DND-41 (cell line): Measurements from ENCODE around the gene PTPRN2.
"Not testable (repeated sequence)": the region's sequence is repeated elsewhere in the genome, so short reads cannot be mapped to it uniquely, and the experiment has no call there.

Experiments
- ATAC-seq: fragments of 200-7000 bp; cut with Tn5 transposase; 3 replicates; pipeline ENCODE4 v1.9.1; 2021; ENCODE audit warnings: low read depth; ENCODE audit not compliant: insufficient read depth
- DNase-seq: peaks from one replicate; pipeline ENCODE4 v3.0.0-alpha.2; 2020
- H2AFZ ChIP-seq: 2 replicates; pipeline ENCODE4 v1.6.0; 2012; ENCODE audit warnings: low read depth, low read length
- H3K27ac ChIP-seq: 2 replicates; pipeline ENCODE4 v1.5.1; 2012; ENCODE audit warnings: low read length, inconsistent platforms
- H3K27me3 ChIP-seq: fragments of 200-600 bp; sonication (generic); 2 replicates; pipeline ENCODE4 v1.6.0; 2012; ENCODE audit warnings: low read length, mild to moderate bottlenecking, inconsistent platforms; ENCODE audit not compliant: insufficient read depth, poor library complexity
- H3K36me3 ChIP-seq: 2 replicates; pipeline ENCODE4 v1.5.1; 2012; ENCODE audit warnings: low read length, inconsistent platforms; ENCODE audit not compliant: insufficient read depth
- H3K4me1 ChIP-seq: 2 replicates; pipeline ENCODE4 v1.5.1; 2012; ENCODE audit warnings: mild to moderate bottlenecking, low read length; ENCODE audit not compliant: insufficient read depth
- H3K4me2 ChIP-seq: 2 replicates; pipeline ENCODE4 v1.6.0; 2012; ENCODE audit warnings: mild to moderate bottlenecking, moderate library complexity, low read length, inconsistent platforms; ENCODE audit not compliant: insufficient read depth
- H3K4me3 ChIP-seq, 2 experiments: fragments of 200-600 bp in 1 of 2; shearing (Covaris generic) in 1 of 2; 2 replicates each; pipeline ENCODE4 v1.5.1; 2012 to 2016; ENCODE audit warnings: inconsistent platforms in 2 of 2, low read length in 2 of 2, mild to moderate bottlenecking in 2 of 2, low read depth in 1 of 2, moderate library complexity in 1 of 2
- H3K79me2 ChIP-seq: 2 replicates; pipeline ENCODE4 v1.6.0; 2012; ENCODE audit warnings: low read length, inconsistent platforms; ENCODE audit not compliant: insufficient read depth
- H3K9ac ChIP-seq: 2 replicates; pipeline ENCODE4 v1.6.0; 2012; ENCODE audit warnings: low read depth, mild to moderate bottlenecking, inconsistent platforms, low read length, moderate library complexity
- H3K9me3 ChIP-seq: 2 replicates; pipeline ENCODE4 v1.5.1; 2012; ENCODE audit warnings: low read length, moderate library complexity, mild to moderate bottlenecking, inconsistent platforms; ENCODE audit not compliant: insufficient read depth, severe bottlenecking
- H4K20me1 ChIP-seq: 2 replicates; pipeline ENCODE4 v1.6.0; 2012; ENCODE audit warnings: low read length; ENCODE audit not compliant: insufficient read depth
- EZH2 ChIP-seq: IDR thresholded peaks from 3 replicates; pipeline ENCODE4 v1.6.1; 2012; ENCODE audit warnings: borderline replicate concordance, low read depth, mild to moderate bottlenecking, moderate library complexity, low read length, inconsistent platforms; ENCODE audit not compliant: severe bottlenecking
- TF ChIP-seq, protein P1 (sequence below): IDR thresholded peaks from 2 replicates; pipeline ENCODE4 v1.5.1; 2012; ENCODE audit warnings: borderline replicate concordance, low read length, moderate library complexity, mild to moderate bottlenecking; ENCODE audit not compliant: poor library complexity, severe bottlenecking; ENCODE audit errors: extremely low read depth

Gene PTPRN2

DNA sequence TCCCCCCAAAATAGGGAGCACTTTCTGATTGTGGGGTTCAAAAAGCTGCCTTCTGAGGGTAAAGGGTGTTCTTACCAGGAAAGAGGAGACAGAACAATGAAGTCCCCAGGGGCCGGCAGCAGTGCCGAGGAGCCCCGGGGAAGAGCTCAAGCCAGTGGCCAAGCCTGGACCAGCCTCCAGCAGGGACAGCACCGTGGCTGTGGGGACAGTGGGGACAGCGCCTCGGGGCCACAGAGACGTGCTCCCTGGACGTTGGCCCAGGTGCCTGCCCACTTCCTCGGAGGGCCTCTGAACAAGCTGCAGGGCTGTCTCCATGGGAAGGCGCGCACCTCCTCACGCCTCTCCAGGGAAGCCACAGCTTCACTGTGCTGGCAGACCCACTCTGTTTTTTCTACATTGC lies 312.6 kb downstream of the PTPRN2 start:
- Histone ChIP-seq H3K4me2 (no peak overlapping the region), H3K79me2 (no peaks in the 10 kb centered on the region), H3K36me3 (no peaks in the 10 kb centered on the region), H3K9ac (no peak overlapping the region), H3K27me3 (no peaks in the 10 kb centered on the region), H4K20me1 (no peaks in the 10 kb centered on the region), H2AFZ (no peak overlapping the region), H3K9me3 (no peaks in the 10 kb centered on the region), H3K4me1 (no peaks in the 10 kb centered on the region), H3K4me3 (no peak overlapping the region), H3K27ac (no peak overlapping the region)
- TF ChIP-seq EZH2, result no peak
- DNase-seq, result no peak
- ATAC-seq, result no peak

DNA sequence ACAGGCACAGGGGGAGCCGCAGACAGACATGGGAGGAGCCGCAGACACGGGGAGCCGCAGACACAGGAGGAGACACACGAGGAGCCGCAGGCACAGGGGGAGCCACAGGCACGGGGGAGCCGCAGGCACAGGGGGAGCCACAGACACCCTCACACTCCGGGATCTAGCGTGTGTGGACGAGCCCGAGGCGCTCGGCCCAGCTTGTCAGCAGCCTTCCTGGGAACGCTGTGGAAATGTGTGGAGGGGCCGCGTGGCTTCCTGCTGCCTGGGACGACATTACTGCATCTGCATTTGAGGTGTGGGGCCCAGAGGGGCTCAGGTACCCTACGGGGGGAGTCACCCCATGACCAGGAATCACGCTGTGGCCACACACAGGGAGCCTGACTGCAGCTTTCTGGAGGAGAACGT lies 313.2 kb downstream of the PTPRN2 start:
- Histone ChIP-seq H3K9me3 (no peaks in the 10 kb centered on the region), H3K36me3 (no peaks in the 10 kb centered on the region), H4K20me1 (no peaks in the 10 kb centered on the region), H3K27ac (no peak overlapping the region), H3K27me3 (no peaks in the 10 kb centered on the region), H3K9ac (no peak overlapping the region), H2AFZ (no peak overlapping the region), H3K4me2 (no peak overlapping the region), H3K79me2 (no peaks in the 10 kb centered on the region), H3K4me3 (no peak overlapping the region), H3K4me1 (no peaks in the 10 kb centered on the region)
- ATAC-seq, result no peak
- no peak for TF ChIP-seq EZH2
- TF ChIP-seq, protein P1, sequence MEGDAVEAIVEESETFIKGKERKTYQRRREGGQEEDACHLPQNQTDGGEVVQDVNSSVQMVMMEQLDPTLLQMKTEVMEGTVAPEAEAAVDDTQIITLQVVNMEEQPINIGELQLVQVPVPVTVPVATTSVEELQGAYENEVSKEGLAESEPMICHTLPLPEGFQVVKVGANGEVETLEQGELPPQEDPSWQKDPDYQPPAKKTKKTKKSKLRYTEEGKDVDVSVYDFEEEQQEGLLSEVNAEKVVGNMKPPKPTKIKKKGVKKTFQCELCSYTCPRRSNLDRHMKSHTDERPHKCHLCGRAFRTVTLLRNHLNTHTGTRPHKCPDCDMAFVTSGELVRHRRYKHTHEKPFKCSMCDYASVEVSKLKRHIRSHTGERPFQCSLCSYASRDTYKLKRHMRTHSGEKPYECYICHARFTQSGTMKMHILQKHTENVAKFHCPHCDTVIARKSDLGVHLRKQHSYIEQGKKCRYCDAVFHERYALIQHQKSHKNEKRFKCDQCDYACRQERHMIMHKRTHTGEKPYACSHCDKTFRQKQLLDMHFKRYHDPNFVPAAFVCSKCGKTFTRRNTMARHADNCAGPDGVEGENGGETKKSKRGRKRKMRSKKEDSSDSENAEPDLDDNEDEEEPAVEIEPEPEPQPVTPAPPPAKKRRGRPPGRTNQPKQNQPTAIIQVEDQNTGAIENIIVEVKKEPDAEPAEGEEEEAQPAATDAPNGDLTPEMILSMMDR, result no peak
- no peak for DNase-seq

DNA sequence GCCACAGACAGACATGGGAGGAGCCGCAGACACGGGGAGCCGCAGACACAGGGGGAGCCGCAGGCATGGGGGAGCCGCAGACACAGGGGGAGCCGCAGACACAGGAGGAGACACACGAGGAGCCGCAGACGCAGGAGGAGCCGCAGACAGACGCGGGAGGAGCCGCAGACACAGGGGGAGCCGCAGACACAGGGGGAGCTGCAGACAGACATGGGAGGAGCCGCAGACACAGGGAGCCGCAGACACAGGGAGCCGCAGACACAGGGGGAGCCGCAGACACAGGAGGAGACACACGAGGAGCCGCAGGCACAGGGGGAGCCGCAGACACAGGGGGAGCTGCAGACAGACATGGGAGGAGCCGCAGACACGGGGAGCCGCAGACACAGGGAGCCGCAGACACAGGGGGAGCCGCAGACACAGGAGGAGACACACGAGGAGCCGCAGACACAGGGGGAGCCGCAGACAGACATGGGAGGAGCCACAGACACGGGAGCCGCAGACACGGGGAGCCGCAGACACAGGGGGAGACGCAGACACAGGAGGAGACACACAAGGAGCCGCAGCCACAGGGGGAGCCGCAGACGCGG lies 313.8 kb downstream of the PTPRN2 start:
- not testable (repeated sequence) for DNase-seq, H3K27ac ChIP-seq, H3K4me1 ChIP-seq, H3K4me2 ChIP-seq, H3K9me3 ChIP-seq, H3K36me3 ChIP-seq, H3K9ac ChIP-seq, H3K4me3 ChIP-seq, H3K27me3 ChIP-seq, H3K79me2 ChIP-seq, ATAC-seq, H2AFZ ChIP-seq, H4K20me1 ChIP-seq

- H2AFZ ChIP-seq, result no peak overlapping the region
- H3K4me1 ChIP-seq, result no peaks in the 10 kb centered on the region
- H3K4me2 ChIP-seq, result no peak overlapping the region
- no peaks in the 10 kb centered on the region for H3K79me2 ChIP-seq
- no peaks in the 10 kb centered on the region for H3K9me3 ChIP-seq
- no peak overlapping the region for H3K9ac ChIP-seq
- no peak overlapping the region for H3K27ac ChIP-seq
- H3K27me3 ChIP-seq, result no peaks in the 10 kb centered on the region
- no peak overlapping the region for H3K4me3 ChIP-seq
- H4K20me1 ChIP-seq, result no peaks in the 10 kb centered on the region
- no peak for DNase-seq
- no peaks in the 10 kb centered on the region for H3K36me3 ChIP-seq
- no peak for ATAC-seq
- TF ChIP-seq, protein P1, result no peak
- no peak for TF ChIP-seq EZH2
Observed at GRCh38 chr7:158273138-158273651, 314.4 kb downstream of the PTPRN2 start.
